GM21717 (cell line): ENCODE measurements around the gene FBXL7.

Experiments used
- ATAC-seq: cut with Tn5 transposase; IDR thresholded peaks from one replicate; pipeline ENCODE4 v1.9.1; 2021; ENCODE audit warnings: mild to moderate bottlenecking, moderate library complexity; ENCODE audit not compliant: unreplicated experiment

The FBXL7 gene

GRCh38 chr5:15574806-15575325, 74.9 kb downstream of the FBXL7 start:
- ATAC-seq, result no peak

- ATAC-seq, result no peak
Measured at GRCh38 chr5:15575666-15576065, 75.7 kb downstream of the FBXL7 start.

GRCh38 chr5:15577132-15577531, 77.2 kb downstream of the FBXL7 start:
- ATAC-seq, result no peak

GRCh38 chr5:15577831-15578230, 77.9 kb downstream of the FBXL7 start:
- ATAC-seq, result no peak

GRCh38 chr5:15579193-15579990, 79.4 kb downstream of the FBXL7 start:
- ATAC-seq, result no peak

- no peak for ATAC-seq
Measured at GRCh38 chr5:15584528-15584927, 84.5 kb downstream of the FBXL7 start.

GRCh38 chr5:15585128-15585527, 85.1 kb downstream of the FBXL7 start:
- no peak for ATAC-seq

- ATAC-seq, result no peak
Measured at GRCh38 chr5:15585841-15586591, 86.0 kb downstream of the FBXL7 start.

GRCh38 chr5:15587916-15588315, 87.9 kb downstream of the FBXL7 start:
- ATAC-seq, result no peak

GRCh38 chr5:15592728-15593127, 92.7 kb downstream of the FBXL7 start:
- no peak for ATAC-seq

GRCh38 chr5:15594977-15595568, 95.1 kb downstream of the FBXL7 start:
- ATAC-seq, result no peak

- ATAC-seq, result no peak
Measured at GRCh38 chr5:15595929-15596328, 95.9 kb downstream of the FBXL7 start.

- ATAC-seq, result no peak
Measured at GRCh38 chr5:15596936-15597335, 97.0 kb downstream of the FBXL7 start.

GRCh38 chr5:15597804-15598203, 97.8 kb downstream of the FBXL7 start:
- ATAC-seq, result no peak

GRCh38 chr5:15598294-15598902, 98.4 kb downstream of the FBXL7 start:
- no peak for ATAC-seq

GRCh38 chr5:15600035-15600434, 100.1 kb downstream of the FBXL7 start:
- no peak for ATAC-seq

- ATAC-seq, result no peak
Measured at GRCh38 chr5:15601274-15601673, 101.3 kb downstream of the FBXL7 start.

- ATAC-seq, result no peak
Measured at GRCh38 chr5:15601853-15602252, 101.9 kb downstream of the FBXL7 start.

GRCh38 chr5:15604986-15605385, 105.0 kb downstream of the FBXL7 start:
- no peak for ATAC-seq

- ATAC-seq, result no peak
Measured at GRCh38 chr5:15606197-15606596, 106.2 kb downstream of the FBXL7 start.

GRCh38 chr5:15607076-15607475, 107.1 kb downstream of the FBXL7 start:
- no peak for ATAC-seq
